Right lobe of liver (tissue), 6 donors: ENCODE data around the gene PLCB1. TPM values are rescaled to one million over a fixed set of nuclear protein-coding genes. Genes with fewer than 3 reads are reported as not detected.
"Not testable (repeated sequence)": the region's sequence is repeated elsewhere in the genome, so short reads cannot be mapped to it uniquely, and the experiment has no call there.

Experiments
- ATAC-seq, 4 donors: fragments of 200-7000 bp; cut with Tn5 transposase; one replicate each; pipeline ENCODE4 v1.9.1; 2020; ENCODE audit warnings: mild to moderate bottlenecking in 4 of 4, moderate library complexity in 4 of 4
- DNase-seq, 3 donors: peaks; one replicate each; pipeline ENCODE4 v3.0.0-alpha.2; 2020
- H3K27ac ChIP-seq, 3 donors: fragments of 200-600 bp; one replicate each; pipeline ENCODE4 v1.8.0; 2022
- H3K27me3 ChIP-seq, 2 donors: fragments of 200-600 bp; one replicate each; pipeline ENCODE4 v1.8.0; 2022
- H3K36me3 ChIP-seq, 4 donors: fragments of 200-600 bp; sonication (generic) in 1 of 4; one replicate each; pipeline versions ENCODE4 v1.5.1 to v1.8.0; 2017 to 2022; ENCODE audit warnings: control low read depth in 1 of 4
- H3K4me1 ChIP-seq, 4 donors: fragments of 200-600 bp; sonication (generic) in 1 of 4; one replicate each; pipeline versions ENCODE4 v1.5.1 to v1.8.0; 2017 to 2022; ENCODE audit warnings: control low read depth in 1 of 4
- H3K4me3 ChIP-seq, 3 donors: fragments of 200-600 bp; one replicate each; pipeline ENCODE4 v1.8.0; 2022
- H3K9me3 ChIP-seq, 4 donors: fragments of 200-600 bp; sonication (generic) in 1 of 4; one replicate each; pipeline versions ENCODE4 v1.5.1 to v1.8.0; 2017 to 2022; ENCODE audit warnings: control low read depth in 1 of 4
- CTCF ChIP-seq, 4 donors: fragments of 200-600 bp in 3 of 4; fragments of 450-650 bp in 1 of 4; IDR thresholded peaks; one replicate each; pipeline versions ENCODE4 v1.5.1 to v1.8.0; 2016 to 2022; ENCODE audit warnings: antibody characterized with exemption in 4 of 4, mild to moderate bottlenecking in 2 of 4
- POLR2A ChIP-seq: fragments of 450-650 bp; IDR thresholded peaks from one replicate; pipeline ENCODE4 v1.6.1; 2017; ENCODE audit warnings: antibody characterized with exemption, mild to moderate bottlenecking
- WGBS: methylation state at CpG from one replicate; pipeline ENCODE4 v1.1.6; 2018; ENCODE audit warnings: low coverage, low lambda C conversion rate; ENCODE audit not compliant: insufficient coverage; ENCODE audit errors: missing lambda C conversion rate; 5-methylcytosine and 5-hydroxymethylcytosine counted together
- intact Hi-C, 2 donors: fragments of 100-400 bp; cut with DNase I; formaldehyde crosslinking; loops; one replicate each; pipeline versions ENCODE4 v1.11.2 to v1.14.1; 2022
- total RNA-seq, 6 experiments: library from RNA; depleted of rRNA in 2 of 6; stranded (reverse); fragments of >200 nt in 2 of 6; fragmentation: NEBNext Ultra II Directional in 3 of 6; extraction: Animal tissue kit (Norgen Biotek cat#: 25700) in 3 of 6; gene quantifications; one replicate each; pipeline versions ENCODE4 v1.1.0 to v1.2.4, GENCODE V29; 2016 to 2023
- donor health status: DM: no; HTN: yes; CAD: no.
- donor health status: DM: no; HTN: no; CAD: no.
- donor health status: DM: no; HTN: no; CAD: no.
- donor health status: DM: no; HTN: yes; CAD: no.
- donor health status: DM: no; HTN: yes; CAD: no.

Gene PLCB1
- total RNA-seq, 6 experiments from 2014 or later = 5.0 to 9.9 (median 5.7) TPM

- intact Hi-C loops = no loop called here
- Histone ChIP-seq H3K9me3 (no peaks in the 10 kb centered on the region), H3K36me3 (no peaks in the 10 kb centered on the region), H3K27me3 (no peaks in the 10 kb centered on the region), H3K4me3 (no peak overlapping the region), H3K4me1 (no peaks in the 10 kb centered on the region), H3K27ac (no peak overlapping the region)
- DNase-seq (no peak), ATAC-seq (no peak)
- no peak for TF ChIP-seq CTCF (IDR thresholded peaks at IDR 0.05)
- TF ChIP-seq POLR2A = no peak
- whole genome bisulfite sequencing = 50% methylated on average over 5 of the region's 5 CpGs
Observed at GRCh38 chr20:8844179-8844578, 712.1 kb downstream of the PLCB1 start.

GRCh38 chr20:8849990-8850389 is 717.9 kb downstream of the PLCB1 start:
- ATAC-seq (no peak), DNase-seq (no peak)
- Histone ChIP-seq H3K4me1 (no peaks in the 10 kb centered on the region), H3K4me3 (no peak overlapping the region), H3K27me3 (no peaks in the 10 kb centered on the region), H3K9me3 (no peaks in the 10 kb centered on the region), H3K27ac (no peak overlapping the region), H3K36me3 (no peaks in the 10 kb centered on the region)
- intact Hi-C loops = no loop called here
- no peak for TF ChIP-seq POLR2A
- TF ChIP-seq CTCF (IDR thresholded peaks at IDR 0.05) = no peak
- WGBS = 89% methylated on average over 7 of the region's 7 CpGs

- Histone ChIP-seq H3K4me3 (no peak overlapping the region), H3K27ac (no peak overlapping the region), H3K36me3 (no peaks in the 10 kb centered on the region), H3K9me3 (no peaks in the 10 kb centered on the region), H3K4me1 (no peaks in the 10 kb centered on the region), H3K27me3 (no peaks in the 10 kb centered on the region)
- TF ChIP-seq CTCF (IDR thresholded peaks at IDR 0.05) (no peak), POLR2A (no peak)
- no peak for DNase-seq
- no peak for ATAC-seq
- intact Hi-C loops = no loop called here
- 50% methylated on average over 1 of the region's 1 CpG for WGBS
Observed at GRCh38 chr20:8851446-8851845, 719.4 kb downstream of the PLCB1 start.

GRCh38 chr20:8851919-8852318 is 719.9 kb downstream of the PLCB1 start:
- DNase-seq, H3K4me1 ChIP-seq, H3K27me3 ChIP-seq, ATAC-seq, H3K27ac ChIP-seq, H3K4me3 ChIP-seq, H3K9me3 ChIP-seq, intact Hi-C loops, H3K36me3 ChIP-seq: not testable (repeated sequence)
- WGBS = 56% methylated on average over 2 of the region's 2 CpGs

- intact Hi-C loops, H3K36me3 ChIP-seq, H3K27ac ChIP-seq, H3K4me1 ChIP-seq, H3K27me3 ChIP-seq, H3K9me3 ChIP-seq, H3K4me3 ChIP-seq, ATAC-seq, DNase-seq: not testable (repeated sequence)
- 59% methylated on average over 3 of the region's 3 CpGs for WGBS
Observed at GRCh38 chr20:8853211-8853610, 721.1 kb downstream of the PLCB1 start.

- Histone ChIP-seq H3K36me3 (no peaks in the 10 kb centered on the region), H3K4me1 (no peaks in the 10 kb centered on the region), H3K27me3 (no peaks in the 10 kb centered on the region), H3K27ac (no peak overlapping the region), H3K9me3 (no peaks in the 10 kb centered on the region), H3K4me3 (no peak overlapping the region)
- WGBS = 18% methylated on average over 6 of the region's 6 CpGs
- ATAC-seq = peak; percentile 91 to 97 (median 94)
- DNase-seq = no peak
- TF ChIP-seq CTCF (IDR thresholded peaks at IDR 0.05) (peak; percentile 74 to 87 (median 82)), POLR2A (no peak)
- intact Hi-C loops = no loop called here
Observed at GRCh38 chr20:8853805-8854338, 721.8 kb downstream of the PLCB1 start.
